Astrocyte (in vitro differentiated cells and primary cell): ENCODE data around the gene PTPRE. TPM values are rescaled to one million over a fixed set of nuclear protein-coding genes. Genes with fewer than 3 reads are reported as not detected.

Experiments used
- DNase-seq: peaks from one replicate; pipeline ENCODE4 v3.0.0-alpha.2; 2010; ENCODE audit warnings: low read depth
- FAIRE-seq: peaks from 2 replicates; lab custom pipeline; 2011; peaks lifted over from hg19 to GRCh38; lab: Jason Lieb, UNC
- H2AFZ ChIP-seq: 2 replicates; pipeline ENCODE4 v1.6.0; 2012; ENCODE audit warnings: low read depth, low read length, inconsistent platforms
- H3K27ac ChIP-seq: 2 replicates; pipeline ENCODE4 v1.5.1; 2011; ENCODE audit warnings: low read depth, low read length, inconsistent platforms
- H3K27me3 ChIP-seq: 2 replicates; pipeline ENCODE4 v1.6.0; 2011; ENCODE audit warnings: low read length, inconsistent platforms; ENCODE audit not compliant: insufficient read depth
- H3K36me3 ChIP-seq: 2 replicates; pipeline ENCODE4 v1.5.1; 2011; ENCODE audit warnings: low read length, inconsistent platforms; ENCODE audit not compliant: insufficient read depth
- H3K4me1 ChIP-seq: 2 replicates; pipeline ENCODE4 v1.5.1; 2011; ENCODE audit warnings: low read length, inconsistent platforms; ENCODE audit not compliant: insufficient read depth
- H3K4me2 ChIP-seq: 2 replicates; pipeline ENCODE4 v1.6.0; 2012; ENCODE audit warnings: low read length, inconsistent platforms
- H3K4me3 ChIP-seq: 2 replicates; pipeline ENCODE4 v1.5.1; 2011; ENCODE audit warnings: low read depth, mild to moderate bottlenecking, low read length, inconsistent platforms; ENCODE audit not compliant: insufficient read depth
- H3K79me2 ChIP-seq: 2 replicates; pipeline ENCODE4 v1.6.0; 2012; ENCODE audit warnings: mild to moderate bottlenecking, low read length, inconsistent platforms; ENCODE audit not compliant: insufficient read depth
- H3K9ac ChIP-seq: 2 replicates; pipeline ENCODE4 v1.6.0; 2012; ENCODE audit warnings: mild to moderate bottlenecking, low read length, inconsistent platforms
- H3K9me3 ChIP-seq: 2 replicates; pipeline ENCODE4 v1.5.1; 2012; ENCODE audit warnings: low read depth, mild to moderate bottlenecking, low read length, inconsistent platforms; ENCODE audit not compliant: insufficient read depth
- H4K20me1 ChIP-seq: 2 replicates; pipeline ENCODE4 v1.6.0; 2012; ENCODE audit warnings: low read length, inconsistent platforms; ENCODE audit not compliant: insufficient read depth
- H3K27ac Mint-ChIP-seq: one replicate; pipeline ENCODE4 v1.8.0; 2021; ENCODE audit warnings: mild to moderate bottlenecking, mixed read lengths; ENCODE audit not compliant: unreplicated experiment
- H3K27me3 Mint-ChIP-seq: one replicate; pipeline ENCODE4 v1.8.0; 2021; ENCODE audit warnings: low read depth, mixed read lengths; ENCODE audit not compliant: unreplicated experiment
- H3K36me3 Mint-ChIP-seq: one replicate; pipeline ENCODE4 v1.8.0; 2021; ENCODE audit warnings: low read depth, mixed read lengths; ENCODE audit not compliant: unreplicated experiment
- H3K4me1 Mint-ChIP-seq: one replicate; pipeline ENCODE4 v1.8.0; 2021; ENCODE audit warnings: low read depth, mixed read lengths; ENCODE audit not compliant: unreplicated experiment
- H3K4me3 Mint-ChIP-seq: one replicate; pipeline ENCODE4 v1.8.0; 2021; ENCODE audit warnings: mild to moderate bottlenecking, moderate library complexity, mixed read lengths; ENCODE audit not compliant: unreplicated experiment
- H3K9me3 Mint-ChIP-seq: one replicate; pipeline ENCODE4 v1.8.0; 2021; ENCODE audit warnings: mild to moderate bottlenecking, mixed read lengths; ENCODE audit not compliant: unreplicated experiment
- CTCF ChIP-seq: IDR thresholded peaks from 2 replicates; pipeline ENCODE4 v1.5.1; 2011; ENCODE audit warnings: low read depth, mild to moderate bottlenecking, inconsistent platforms, low read length, moderate library complexity; ENCODE audit not compliant: insufficient read depth
- EZH2 ChIP-seq: IDR thresholded peaks from 2 replicates; pipeline ENCODE4 v1.6.1; 2012; ENCODE audit warnings: mild to moderate bottlenecking, low read length, inconsistent platforms; ENCODE audit not compliant: insufficient read depth
- total RNA-seq: library from RNA; stranded (reverse); gene quantifications from 2 replicates; pipeline ENCODE4 v1.2.1, GENCODE V29; 2021

Gene PTPRE
- total RNA-seq, 1 donor from 2014 or later, result 14.1 TPM

DNA sequence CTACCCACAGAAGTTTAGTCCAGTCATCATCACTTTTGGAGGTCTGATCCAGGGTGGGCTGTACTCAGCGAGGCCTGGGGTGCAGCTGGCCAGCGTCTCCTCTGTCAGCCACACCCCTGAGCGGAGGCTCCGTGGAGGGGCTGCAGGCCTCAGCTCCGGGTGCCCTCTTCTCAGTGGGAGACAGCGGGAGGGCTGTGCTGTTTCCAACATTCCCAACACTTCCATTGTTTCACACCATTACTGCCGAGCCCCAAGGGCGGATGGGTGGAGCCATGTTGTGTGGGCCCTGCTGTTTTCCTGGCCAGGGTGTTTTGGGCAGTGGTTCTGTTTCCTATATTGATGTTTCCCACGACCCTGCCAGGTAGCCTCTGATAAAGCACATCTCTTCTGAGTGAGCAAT lies 124.3 kb downstream of the PTPRE start:
- H3K27me3 Mint-ChIP-seq, result peaks cover 2% of the 10 kb centered on the region
- no peak for DNase-seq
- H4K20me1 ChIP-seq, result peaks cover 27% of the 10 kb centered on the region

GRCh38 chr10:128032466-128032865 lies 125.6 kb downstream of the PTPRE start:
- FAIRE-seq, result no peak

More for the DNA sequence above, 124.3 kb downstream of the PTPRE start:
- Histone ChIP-seq H2AFZ (no peak overlapping the region), H3K9me3 (no peaks in the 10 kb centered on the region), H3K9ac (no peak overlapping the region), H3K36me3 (no peaks in the 10 kb centered on the region), H3K27me3 (no peaks in the 10 kb centered on the region), H3K79me2 (no peaks in the 10 kb centered on the region), H3K27ac (no peak overlapping the region), H3K4me1 (no peaks in the 10 kb centered on the region), H3K4me2 (no peak overlapping the region), H3K4me3 (no peak overlapping the region)
- TF ChIP-seq EZH2 (no peak), CTCF (no peak)
- H3K36me3 Mint-ChIP-seq, result peaks cover 3% of the 10 kb centered on the region
- H3K4me3 Mint-ChIP-seq, result no peak overlapping the region
- H3K9me3 Mint-ChIP-seq, result no peaks in the 10 kb centered on the region
- no peak for FAIRE-seq
- H3K27ac Mint-ChIP-seq, result no peak overlapping the region
- H3K4me1 Mint-ChIP-seq, result peaks cover 24% of the 10 kb centered on the region

More at GRCh38 chr10:128032466-128032865, 125.6 kb downstream of the PTPRE start:
- H3K9me3 ChIP-seq, result no peaks in the 10 kb centered on the region
- DNase-seq, result no peak
- H3K9ac ChIP-seq, result no peak overlapping the region
- no peak overlapping the region for H3K4me2 ChIP-seq
- no peak overlapping the region for H3K4me3 ChIP-seq
- no peak overlapping the region for H3K27ac Mint-ChIP-seq
- H3K36me3 ChIP-seq, result no peaks in the 10 kb centered on the region
- H3K27me3 Mint-ChIP-seq, result peaks cover 2% of the 10 kb centered on the region
- H2AFZ ChIP-seq, result no peak overlapping the region
- H3K4me3 Mint-ChIP-seq, result no peak overlapping the region
- peaks cover 6% of the 10 kb centered on the region for H3K4me1 ChIP-seq
- TF ChIP-seq EZH2 (no peak), CTCF (no peak)
- H3K27ac ChIP-seq, result no peak overlapping the region
- H3K79me2 ChIP-seq, result no peaks in the 10 kb centered on the region
- H4K20me1 ChIP-seq, result peaks cover 33% of the 10 kb centered on the region
- H3K27me3 ChIP-seq, result no peaks in the 10 kb centered on the region
- H3K4me1 Mint-ChIP-seq, result peaks cover 20% of the 10 kb centered on the region
- peaks cover 3% of the 10 kb centered on the region for H3K36me3 Mint-ChIP-seq
- H3K9me3 Mint-ChIP-seq, result no peaks in the 10 kb centered on the region
